Natural killer cell treated with Interleukin-12 subunit alpha and Interleukin-12 subunit beta and Interleukin-15 and Interleukin-18, amount 100 ng/mL, for 72 hours (primary cell): ENCODE results near the gene WIPI1. TPM values are rescaled to one million over a fixed set of nuclear protein-coding genes. Genes with fewer than 3 reads are reported as not detected.
A peak's percentile ranks its signal among the peaks of the same experiment; 100 is the strongest.
"Not testable (repeated sequence)": the region's sequence is repeated elsewhere in the genome, so short reads cannot be mapped to it uniquely, and the experiment has no call there.

ENCODE experiments used
- ATAC-seq, 2 donors: fragments of 150-1000 bp; cut with Tn5 transposase in 1 of 2; sonication (Bioruptor Pico), chemical (Tn5 transposase) in 1 of 2; 2 replicates each; pipeline ENCODE4 v1.10.0; 2021
- DNase-seq: peaks from one replicate; pipeline ENCODE4 v3.0.0; 2022; ENCODE audit warnings: low spot score
- H3K27ac Mint-ChIP-seq, 2 donors: 1 replicate in 1 of 2; 2 replicates in 1 of 2; pipeline ENCODE4 v1.8.0; 2022; ENCODE audit warnings: mixed read lengths in 2 of 2, mild to moderate bottlenecking in 1 of 2, moderate library complexity in 1 of 2
- H3K27me3 Mint-ChIP-seq, 2 donors: 1 replicate in 1 of 2; 2 replicates in 1 of 2; pipeline ENCODE4 v1.8.0; 2022; ENCODE audit warnings: mixed read lengths in 2 of 2
- H3K36me3 Mint-ChIP-seq: one replicate; pipeline ENCODE4 v1.8.0; 2022; ENCODE audit warnings: mixed read lengths
- H3K4me1 Mint-ChIP-seq, 2 donors: 1 replicate in 1 of 2; 2 replicates in 1 of 2; pipeline ENCODE4 v1.8.0; 2022; ENCODE audit warnings: low read depth in 2 of 2, mixed read lengths in 2 of 2, mild to moderate bottlenecking in 1 of 2
- H3K4me3 Mint-ChIP-seq: one replicate; pipeline ENCODE4 v1.8.0; 2022; ENCODE audit warnings: mixed read lengths
- H3K9me3 Mint-ChIP-seq: 2 replicates; pipeline ENCODE4 v1.8.0; 2022; ENCODE audit warnings: mixed read lengths
- total RNA-seq, 2 donors: library from RNA; stranded (reverse); gene quantifications; one replicate each; pipeline ENCODE4 v1.2.3, GENCODE V29; 2022

The WIPI1 gene
- total RNA-seq = 10 to 100 TPM; 26.5 to 39.1 TPM

- H3K9me3 Mint-ChIP-seq = no peaks in the 10 kb centered on the region
- no peaks in the 10 kb centered on the region for H3K27me3 Mint-ChIP-seq
- H3K4me1 Mint-ChIP-seq = peaks cover 53 to 55% of the 10 kb centered on the region in 2 donors
- ATAC-seq (peak in 1 of 2 donors; percentile 47), DNase-seq (peak; percentile 79)
- H3K36me3 Mint-ChIP-seq = no peaks in the 10 kb centered on the region
- peak within 1 kb of the TSS; percentile 88 for H3K4me3 Mint-ChIP-seq
- H3K27ac Mint-ChIP-seq = peak within 1 kb of the TSS; percentile 83 to 96
Observed at GRCh38 chr17:68457168-68457538, at the start of gene WIPI1. WIPI1 (minus strand) TSS chr17:68457496; CDS start chr17:68457421, 75 bp downstream.

- Mint-ChIP-seq H3K9me3 (no peaks in the 10 kb centered on the region), H3K27me3 (peaks cover 0 to 7% of the 10 kb centered on the region in 2 donors)
Observed at GRCh38 chr17:68505951-68506350, 48.7 kb upstream of the WIPI1 start.

GRCh38 chr17:68501074-68501473, 43.8 kb upstream of the WIPI1 start:
- Mint-ChIP-seq H3K27ac (peak overlapping the region; percentile 14 to 66), H3K27me3 (peaks cover 0 to 10% of the 10 kb centered on the region in 2 donors), H3K36me3 (peaks cover 5% of the 10 kb centered on the region), H3K4me1 (peaks cover 32 to 37% of the 10 kb centered on the region in 2 donors), H3K9me3 (no peaks in the 10 kb centered on the region), H3K4me3 (no peak overlapping the region)
- ATAC-seq (no peak), DNase-seq (no peak)

More at GRCh38 chr17:68505951-68506350, 48.7 kb upstream of the WIPI1 start:
- no peak overlapping the region for H3K27ac Mint-ChIP-seq
- no peak for ATAC-seq
- no peak for DNase-seq
- H3K4me3 Mint-ChIP-seq = no peak overlapping the region
- H3K4me1 Mint-ChIP-seq = peaks cover 35 to 46% of the 10 kb centered on the region in 2 donors
- peaks cover 4% of the 10 kb centered on the region for H3K36me3 Mint-ChIP-seq

GRCh38 chr17:68499587-68499986, 42.3 kb upstream of the WIPI1 start:
- H3K4me1 Mint-ChIP-seq = peaks cover 32 to 39% of the 10 kb centered on the region in 2 donors
- peak overlapping the region in 1 of 2 donors; percentile 70 for H3K27ac Mint-ChIP-seq
- no peak overlapping the region for H3K4me3 Mint-ChIP-seq
- peaks cover 5% of the 10 kb centered on the region for H3K36me3 Mint-ChIP-seq
- DNase-seq (no peak), ATAC-seq (peak; percentile 54)
- peaks cover 0 to 10% of the 10 kb centered on the region in 2 donors for H3K27me3 Mint-ChIP-seq
- H3K9me3 Mint-ChIP-seq = no peaks in the 10 kb centered on the region

- H3K27ac Mint-ChIP-seq = peak overlapping the region; percentile 70 to 90
- no peak for DNase-seq
- no peaks in the 10 kb centered on the region for H3K9me3 Mint-ChIP-seq
- H3K27me3 Mint-ChIP-seq = peaks cover 0 to 10% of the 10 kb centered on the region in 2 donors
- peak overlapping the region; percentile 62 for H3K4me3 Mint-ChIP-seq
- peaks cover 32 to 39% of the 10 kb centered on the region in 2 donors for H3K4me1 Mint-ChIP-seq
- H3K36me3 Mint-ChIP-seq = peaks cover 5% of the 10 kb centered on the region
- peak; percentile 28 to 41 for ATAC-seq
Observed at GRCh38 chr17:68498479-68499326, 41.4 kb upstream of the WIPI1 start.

GRCh38 chr17:68497885-68498319, 40.6 kb upstream of the WIPI1 start:
- DNase-seq (no peak), ATAC-seq (peak; percentile 74 to 86)
- no peaks in the 10 kb centered on the region for H3K9me3 Mint-ChIP-seq
- peaks cover 5% of the 10 kb centered on the region for H3K36me3 Mint-ChIP-seq
- H3K4me3 Mint-ChIP-seq = peak overlapping the region; percentile 62
- peaks cover 0 to 10% of the 10 kb centered on the region in 2 donors for H3K27me3 Mint-ChIP-seq
- H3K4me1 Mint-ChIP-seq = peaks cover 32 to 39% of the 10 kb centered on the region in 2 donors
- H3K27ac Mint-ChIP-seq = peak overlapping the region; percentile 70 to 90

GRCh38 chr17:68495081-68495480, 37.8 kb upstream of the WIPI1 start:
- Mint-ChIP-seq H3K9me3 (no peaks in the 10 kb centered on the region), H3K4me1 (peaks cover 27 to 37% of the 10 kb centered on the region in 2 donors), H3K4me3 (no peak overlapping the region), H3K27ac (peak overlapping the region in 1 of 2 donors; percentile 89), H3K27me3 (peaks cover 0 to 2% of the 10 kb centered on the region in 2 donors), H3K36me3 (no peaks in the 10 kb centered on the region)
- ATAC-seq (no peak), DNase-seq (no peak)

- ATAC-seq = not testable (repeated sequence)
Observed at GRCh38 chr17:68492394-68493054, 35.2 kb upstream of the WIPI1 start.

GRCh38 chr17:68491381-68492231, 34.3 kb upstream of the WIPI1 start:
- Mint-ChIP-seq H3K27ac (no peak overlapping the region), H3K9me3 (no peaks in the 10 kb centered on the region), H3K36me3 (no peaks in the 10 kb centered on the region), H3K27me3 (no peaks in the 10 kb centered on the region), H3K4me1 (peaks cover 18 to 26% of the 10 kb centered on the region in 2 donors), H3K4me3 (no peak overlapping the region)
- no peak for ATAC-seq
- no peak for DNase-seq

More at GRCh38 chr17:68492394-68493054, 35.2 kb upstream of the WIPI1 start:
- not testable (repeated sequence) for H3K27me3 Mint-ChIP-seq, H3K4me3 Mint-ChIP-seq, DNase-seq, H3K27ac Mint-ChIP-seq, H3K9me3 Mint-ChIP-seq, H3K36me3 Mint-ChIP-seq
- peaks cover 18 to 27% of the 10 kb centered on the region in 2 donors for H3K4me1 Mint-ChIP-seq

- ATAC-seq (no peak), DNase-seq (no peak)
- Mint-ChIP-seq H3K4me1 (peaks cover 14 to 19% of the 10 kb centered on the region in 2 donors), H3K27me3 (peaks cover 0 to 2% of the 10 kb centered on the region in 2 donors), H3K27ac (no peak overlapping the region), H3K9me3 (no peaks in the 10 kb centered on the region), H3K36me3 (no peaks in the 10 kb centered on the region), H3K4me3 (no peak overlapping the region)
Observed at GRCh38 chr17:68489919-68490318, 32.6 kb upstream of the WIPI1 start.

GRCh38 chr17:68484458-68484857, 27.2 kb upstream of the WIPI1 start:
- H3K27me3 Mint-ChIP-seq = peaks cover 2 to 11% of the 10 kb centered on the region in 2 donors
- ATAC-seq = no peak
- H3K9me3 Mint-ChIP-seq = no peaks in the 10 kb centered on the region
- peaks cover 4% of the 10 kb centered on the region for H3K36me3 Mint-ChIP-seq
- no peak for DNase-seq
- H3K27ac Mint-ChIP-seq = no peak overlapping the region
- no peak overlapping the region for H3K4me3 Mint-ChIP-seq
- H3K4me1 Mint-ChIP-seq = peaks cover 10 to 11% of the 10 kb centered on the region in 2 donors

- no peak overlapping the region for H3K27ac Mint-ChIP-seq
- H3K9me3 Mint-ChIP-seq = no peaks in the 10 kb centered on the region
- DNase-seq (no peak), ATAC-seq (no peak)
- H3K27me3 Mint-ChIP-seq = peaks cover 2 to 11% of the 10 kb centered on the region in 2 donors
- peaks cover 7% of the 10 kb centered on the region for H3K36me3 Mint-ChIP-seq
- peaks cover 2 to 3% of the 10 kb centered on the region in 2 donors for H3K4me1 Mint-ChIP-seq
- no peak overlapping the region for H3K4me3 Mint-ChIP-seq
Observed at GRCh38 chr17:68482576-68483041, 25.3 kb upstream of the WIPI1 start.

GRCh38 chr17:68480885-68481284, 23.6 kb upstream of the WIPI1 start:
- H3K27me3 Mint-ChIP-seq = peaks cover 2 to 11% of the 10 kb centered on the region in 2 donors
- H3K4me1 Mint-ChIP-seq = no peaks in the 10 kb centered on the region
- H3K9me3 Mint-ChIP-seq = no peaks in the 10 kb centered on the region
- ATAC-seq (no peak), DNase-seq (no peak)
- no peak overlapping the region for H3K4me3 Mint-ChIP-seq
- no peak overlapping the region for H3K27ac Mint-ChIP-seq
- H3K36me3 Mint-ChIP-seq = peaks cover 7% of the 10 kb centered on the region
